Heart left ventricle (tissue), 16 donors: Measurements from ENCODE around the gene FSTL4. TPM values are rescaled to one million over a fixed set of nuclear protein-coding genes. Genes with fewer than 3 reads are reported as not detected.

Experiments used
- ATAC-seq, 4 donors: fragments of 200-7000 bp; cut with Tn5 transposase; one replicate each; pipeline ENCODE4 v1.9.1; 2020 to 2022; ENCODE audit warnings: moderate library complexity in 4 of 4, mild to moderate bottlenecking in 3 of 4, moderate number of reproducible peaks in 1 of 4
- DNase-seq, 5 donors: peaks; one replicate each; pipeline ENCODE4 v3.0.0-alpha.2; 2020
- H3K27ac ChIP-seq, 12 donors: fragments of 200-600 bp; sonication (generic) in 4 of 12; one replicate each; pipeline versions ENCODE4 v1.5.0 to v1.8.0; 2016 to 2022; ENCODE audit warnings: mild to moderate bottlenecking in 2 of 12
- H3K27me3 ChIP-seq, 9 donors: fragments of 200-600 bp; sonication (generic) in 2 of 9; one replicate each; pipeline versions ENCODE4 v1.5.1 to v1.8.0; 2016 to 2022; ENCODE audit warnings: mild to moderate bottlenecking in 3 of 9
- H3K36me3 ChIP-seq, 9 donors: fragments of 200-600 bp; sonication (generic) in 2 of 9; one replicate each; pipeline versions ENCODE4 v1.5.0 to v1.8.0; 2018 to 2022; ENCODE audit warnings: mild to moderate bottlenecking in 2 of 9
- H3K4me1 ChIP-seq, 12 donors: fragments of 200-600 bp; sonication (generic) in 4 of 12; one replicate each; pipeline versions ENCODE4 v1.5.0 to v1.8.0; 2016 to 2022; ENCODE audit warnings: mild to moderate bottlenecking in 3 of 12
- H3K4me3 ChIP-seq, 12 donors: fragments of 200-600 bp; sonication (generic) in 4 of 12; one replicate each; pipeline versions ENCODE4 v1.5.0 to v1.8.0; 2017 to 2022; ENCODE audit warnings: mild to moderate bottlenecking in 9 of 12, moderate library complexity in 4 of 12
- H3K9me3 ChIP-seq, 12 donors: fragments of 200-600 bp; sonication (generic) in 4 of 12; one replicate each; pipeline versions ENCODE4 v1.5.0 to v1.8.0; 2016 to 2022; ENCODE audit warnings: mild to moderate bottlenecking in 1 of 12
- POLR2A ChIP-seq, 2 donors: fragments of 450-650 bp; IDR thresholded peaks; one replicate each; pipeline ENCODE4 v1.6.1; 2017; ENCODE audit warnings: antibody characterized with exemption in 2 of 2, mild to moderate bottlenecking in 2 of 2, moderate library complexity in 2 of 2
- WGBS, 4 donors: extraction: QIAGEN DNeasy Blood & Tissue Kit in 2 of 4; methylation state at CpG; one replicate each; pipeline versions ENCODE4 v1.1.5 to v1.1.7; 2013 to 2018; 5-methylcytosine and 5-hydroxymethylcytosine counted together
- intact Hi-C, 10 donors: fragments of 100-400 bp; cut with DNase I; formaldehyde crosslinking; loops; one replicate each; pipeline versions ENCODE4 v1.11.1 to v1.14.2; 2022
- polyA plus RNA-seq, 2 donors: library from polyadenylated mRNA; stranded (reverse); fragments of 200-250 nt; gene quantifications; one replicate each; pipeline ENCODE4 v1.2.3, GENCODE V29; 2013
- total RNA-seq, 9 donors: library from RNA; depleted of rRNA in 2 of 9; stranded (reverse); fragments of >200 nt in 2 of 9; fragmentation: NEBNext Ultra II Directional in 3 of 9; extraction: Animal tissue kit (Norgen Biotek cat#: 25700) in 3 of 9; gene quantifications; one replicate each; pipeline versions ENCODE4 v1.1.0 to v1.2.4, GENCODE V29; 2016 to 2023
- TF ChIP-seq, protein P1 (sequence below), 12 donors: fragments of 200-600 bp; sonication (generic) in 4 of 12; IDR thresholded peaks; one replicate each; pipeline versions ENCODE4 v1.5.0 to v1.8.0; 2018 to 2022; ENCODE audit warnings: antibody characterized with exemption in 12 of 12, mild to moderate bottlenecking in 5 of 12
- donor health status: ischemic (EF 13 %, LVEDD 7.1; RV severe dilation, severe dysfunction).
- donor health status: healthy with polysubstance abuse.
- donor health status: DM: no; HTN: yes; CAD: no.
- donor health status: DM: no; HTN: no; CAD: no.
- donor health status: ischemic (EF 25% LVEDD 6.9; RV normal size, moderate dysfunction).
- donor health status: ischemic (EF 25% LVEDD 5.7; RV mildly dilated, moderate dysfunction).
- donor health status: healthy.
- donor health status: DM: yes; HTN: yes; CAD: no.
- donor health status: ischemic (EF 35%, LVEDD 5.7; RV mildly dilated, moderate dysfunction).
- donor health status: nonischemic (EF 11% LVEDD 7.7; RV severe dilation, severe dysfunction).
- donor health status: DM: yes; HTN: yes; CAD: no.
- donor health status: PGD.
- donor health status: ischemic (EF 29% LVEDD 5.4; RV normal size, mild dysfunction).
- donor health status: nonischemic (EF 23%, LVEDD 6.1; RV moderate dilation, normal function).

Gene FSTL4
- total and polyA plus RNA-seq, 11 donors, result 0.01 to 0.39 (median 0.17) TPM; not detected in 6

DNA sequence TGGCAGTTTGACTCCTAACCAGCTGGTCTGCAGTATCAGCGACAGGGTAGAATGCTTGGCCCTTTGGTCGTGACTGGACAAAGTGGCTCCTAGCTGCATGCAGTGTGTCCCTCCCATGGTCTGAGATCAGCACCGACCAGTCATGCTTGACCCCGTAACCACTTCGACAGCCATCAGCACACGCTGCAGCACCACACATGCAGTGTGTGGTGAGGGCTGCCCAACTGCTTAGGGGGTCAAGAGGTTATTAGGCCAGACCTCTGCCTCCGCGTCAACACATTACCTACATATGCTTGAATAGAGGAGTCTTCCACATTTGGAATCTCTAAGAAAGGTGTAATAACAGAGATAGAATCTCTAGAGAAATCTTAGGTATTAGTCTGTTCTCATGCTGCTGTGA is 139.1 kb downstream of the FSTL4 start:
- Histone ChIP-seq H3K4me3 (no peak overlapping the region), H3K27ac (no peak overlapping the region), H3K36me3 (no peaks in the 10 kb centered on the region), H3K9me3 (no peaks in the 10 kb centered on the region), H3K4me1 (peaks cover 0 to 6% (median 0%) of the 10 kb centered on the region in 12 donors), H3K27me3 (peaks cover 0 to 37% (median 0%) of the 10 kb centered on the region in 9 donors)
- intact Hi-C loops, result no loop called here
- ATAC-seq (no peak), DNase-seq (no peak)
- WGBS, 4 donors, result 62 to 79% (median 70%) methylated on average over 7 to 8 of the region's 8 CpGs
- TF ChIP-seq, protein P1, sequence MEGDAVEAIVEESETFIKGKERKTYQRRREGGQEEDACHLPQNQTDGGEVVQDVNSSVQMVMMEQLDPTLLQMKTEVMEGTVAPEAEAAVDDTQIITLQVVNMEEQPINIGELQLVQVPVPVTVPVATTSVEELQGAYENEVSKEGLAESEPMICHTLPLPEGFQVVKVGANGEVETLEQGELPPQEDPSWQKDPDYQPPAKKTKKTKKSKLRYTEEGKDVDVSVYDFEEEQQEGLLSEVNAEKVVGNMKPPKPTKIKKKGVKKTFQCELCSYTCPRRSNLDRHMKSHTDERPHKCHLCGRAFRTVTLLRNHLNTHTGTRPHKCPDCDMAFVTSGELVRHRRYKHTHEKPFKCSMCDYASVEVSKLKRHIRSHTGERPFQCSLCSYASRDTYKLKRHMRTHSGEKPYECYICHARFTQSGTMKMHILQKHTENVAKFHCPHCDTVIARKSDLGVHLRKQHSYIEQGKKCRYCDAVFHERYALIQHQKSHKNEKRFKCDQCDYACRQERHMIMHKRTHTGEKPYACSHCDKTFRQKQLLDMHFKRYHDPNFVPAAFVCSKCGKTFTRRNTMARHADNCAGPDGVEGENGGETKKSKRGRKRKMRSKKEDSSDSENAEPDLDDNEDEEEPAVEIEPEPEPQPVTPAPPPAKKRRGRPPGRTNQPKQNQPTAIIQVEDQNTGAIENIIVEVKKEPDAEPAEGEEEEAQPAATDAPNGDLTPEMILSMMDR (IDR thresholded peaks at IDR 0.05), result no peak
- TF ChIP-seq POLR2A (IDR thresholded peaks at IDR 0.05), result no peak

DNA sequence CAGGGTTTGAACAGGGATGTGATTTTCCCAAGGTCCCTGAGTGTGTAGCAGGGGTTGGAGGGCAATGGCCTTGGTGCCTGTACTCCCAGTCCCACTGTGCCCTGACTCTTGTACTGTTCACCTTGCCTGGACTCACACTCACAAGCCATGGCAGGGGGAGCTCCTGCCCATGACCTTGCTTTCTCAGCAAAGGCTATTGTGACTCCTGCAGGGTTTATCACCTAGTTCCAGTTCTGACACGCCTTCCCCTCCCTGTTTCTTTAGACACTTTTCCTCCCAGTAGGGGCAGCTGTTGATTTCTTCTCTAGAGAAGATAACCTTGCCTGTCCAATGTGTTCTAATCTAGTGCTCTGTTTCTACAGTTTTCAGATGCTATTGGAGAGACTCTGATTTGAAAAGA is 139.5 kb downstream of the FSTL4 start:
- Histone ChIP-seq H3K27ac (no peak overlapping the region), H3K4me3 (no peak overlapping the region), H3K9me3 (no peaks in the 10 kb centered on the region), H3K4me1 (peaks cover 0 to 6% (median 0%) of the 10 kb centered on the region in 12 donors), H3K27me3 (peaks cover 0 to 37% (median 0%) of the 10 kb centered on the region in 9 donors), H3K36me3 (no peaks in the 10 kb centered on the region)
- no peak for ATAC-seq
- no peak for TF ChIP-seq POLR2A (IDR thresholded peaks at IDR 0.05)
- TF ChIP-seq, protein P1 (IDR thresholded peaks at IDR 0.05), result no peak
- DNase-seq, result no peak
- 35 to 61% (median 44%) methylated on average over 1 of the region's 1 CpG for WGBS, 4 donors
- intact Hi-C loops, result no loop called here

DNA sequence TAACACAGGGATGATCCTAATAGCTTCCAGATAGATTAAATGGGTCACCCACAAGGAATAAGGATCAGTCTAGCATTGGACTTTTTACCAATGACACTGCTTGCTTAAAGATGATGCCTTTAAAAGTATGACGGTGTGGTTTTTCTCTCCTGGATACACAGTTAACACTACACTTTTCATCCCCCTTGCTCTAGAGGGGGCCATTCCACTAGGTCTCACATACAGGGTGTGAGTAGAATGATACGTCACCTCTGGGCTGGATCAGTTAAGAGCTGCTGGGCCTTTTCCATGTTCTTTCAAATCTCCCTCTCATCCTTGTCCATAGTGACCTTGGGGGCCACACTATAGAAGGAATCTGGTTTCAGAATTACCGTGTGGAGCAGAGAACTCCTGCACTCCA is 140.6 kb downstream of the FSTL4 start:
- no peak for TF ChIP-seq POLR2A (IDR thresholded peaks at IDR 0.05)
- no peak for ATAC-seq
- Histone ChIP-seq H3K27ac (no peak overlapping the region), H3K4me3 (no peak overlapping the region), H3K9me3 (no peaks in the 10 kb centered on the region), H3K36me3 (no peaks in the 10 kb centered on the region), H3K27me3 (peaks cover 0 to 37% (median 0%) of the 10 kb centered on the region in 9 donors), H3K4me1 (peaks cover 0 to 6% (median 0%) of the 10 kb centered on the region in 12 donors)
- no peak for DNase-seq
- 65 to 84% (median 81%) methylated on average over 3 of the region's 3 CpGs for WGBS, 4 donors
- intact Hi-C loops, result no loop called here

DNA sequence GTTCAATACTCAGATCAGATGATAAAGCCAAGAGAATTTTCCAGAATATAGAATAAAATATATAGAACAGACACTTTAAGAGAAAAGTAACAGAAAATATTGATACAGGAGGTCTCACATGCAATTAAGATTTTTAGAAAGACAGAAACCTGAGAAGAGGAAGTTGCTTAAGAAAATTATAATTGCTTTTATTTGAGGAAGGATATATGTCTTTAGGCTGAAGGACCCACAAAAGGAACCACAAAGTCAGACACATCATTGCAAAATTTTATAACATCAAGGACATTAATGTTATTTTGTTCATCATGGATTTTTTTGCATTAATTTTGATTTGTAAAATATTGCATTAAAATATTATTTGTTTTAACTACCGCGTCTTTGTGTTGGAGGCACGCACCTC is 141.5 kb downstream of the FSTL4 start:
- H3K36me3 ChIP-seq, result no peaks in the 10 kb centered on the region
- intact Hi-C loops, result no loop called here
- peaks cover 0 to 6% (median 0%) of the 10 kb centered on the region in 12 donors for H3K4me1 ChIP-seq
- no peak overlapping the region for H3K27ac ChIP-seq
- no peak for DNase-seq
- no peaks in the 10 kb centered on the region for H3K9me3 ChIP-seq
- H3K27me3 ChIP-seq, result peaks cover 0 to 35% (median 0%) of the 10 kb centered on the region in 9 donors
- no peak for ATAC-seq
- TF ChIP-seq, protein P1 (IDR thresholded peaks at IDR 0.05), result no peak
- no peak for TF ChIP-seq POLR2A (IDR thresholded peaks at IDR 0.05)
- no peak overlapping the region for H3K4me3 ChIP-seq
- 95 to 97% (median 96%) methylated on average over 3 of the region's 3 CpGs for WGBS, 4 donors

DNA sequence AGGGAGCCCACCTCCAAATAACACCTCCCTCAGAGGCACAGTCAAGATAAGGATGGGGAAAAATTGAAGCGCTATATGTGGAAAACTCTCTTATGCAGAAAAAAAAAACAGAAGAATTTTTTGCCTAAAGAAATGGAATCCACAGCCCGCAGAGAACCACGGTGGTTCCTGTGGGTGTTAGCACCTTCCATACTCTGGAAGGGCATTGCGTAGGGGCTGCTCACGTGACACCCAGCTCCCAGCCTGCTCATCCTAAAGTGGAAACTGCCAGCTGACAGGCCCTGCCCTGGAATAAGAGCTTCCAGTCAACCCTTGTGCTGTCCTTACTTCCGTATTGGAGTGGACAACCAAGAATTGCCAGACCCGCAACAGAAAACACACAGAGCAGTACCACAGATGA is 142.5 kb downstream of the FSTL4 start:
- ATAC-seq (no peak), DNase-seq (no peak)
- peaks cover 0 to 27% (median 0%) of the 10 kb centered on the region in 9 donors for H3K27me3 ChIP-seq
- TF ChIP-seq, protein P1 (IDR thresholded peaks at IDR 0.05), result no peak
- TF ChIP-seq POLR2A (IDR thresholded peaks at IDR 0.05), result no peak
- no peak overlapping the region for H3K4me3 ChIP-seq
- 78 to 90% (median 83%) methylated on average over 7 of the region's 7 CpGs for WGBS, 4 donors
- peaks cover 0 to 6% (median 0%) of the 10 kb centered on the region in 12 donors for H3K4me1 ChIP-seq
- intact Hi-C loops, result no loop called here
- no peak overlapping the region for H3K27ac ChIP-seq
- no peaks in the 10 kb centered on the region for H3K36me3 ChIP-seq
- no peaks in the 10 kb centered on the region for H3K9me3 ChIP-seq
